Measurements from ENCODE around the gene C2orf69. TPM values are rescaled to one million over a fixed set of nuclear protein-coding genes. Genes with fewer than 3 reads are reported as not detected.

C2orf69 gene
- total and polyA plus RNA-seq, 2 of the 8 experiments (the other 6 are each of a cell fraction or from before 2014, with no cell fraction given): 3.9 to 32.0 TPM

GRCh38 chr2:199869227-199869541 lies 41.9 kb upstream of the C2orf69 start:
- H4K8ac ChIP-seq (ENCODE audit: extremely low read depth, insufficient read depth, low read length): no peak overlapping the region
- ChIA-PET POLR2A (ENCODE audit: partially characterized antibody) (interaction anchor here (1.9 kb wide), 1 partner anchor 42 kb away, joined by 7 read pairs; the partner anchor contains the start of gene C2orf69), CTCF (ENCODE audit: partially characterized antibody) (interaction anchor here (1.4 kb wide), 1 partner anchor 8 kb away, joined by 6 read pairs; no protein-coding TSS in a partner anchor)
- H2AK5ac ChIP-seq (ENCODE audit: low read depth, low read length): no peak overlapping the region
- H3K56ac ChIP-seq (replicated peaks; ENCODE audit: insufficient read length, low read depth, low read length): no peak overlapping the region
- TF ChIP-seq SRF (IDR thresholded peaks at IDR 0.05; ENCODE audit: low read depth, low read length) (no peak), TEAD4 (IDR thresholded peaks at IDR 0.05; ENCODE audit: low read depth, low read length) (peak; percentile 58; the same call in 1 of the 2 replicates), SAP30 (IDR thresholded peaks at IDR 0.05; ENCODE audit: insufficient read depth, insufficient replicate concordance, low read length) (no peak)
- H3K23ac ChIP-seq (ENCODE audit: insufficient read length): no peak overlapping the region
- H4K91ac ChIP-seq (replicated peaks; ENCODE audit: insufficient read length, low read length): peak overlapping the region; percentile 36
- H3K4ac ChIP-seq (replicated peaks; ENCODE audit: insufficient read length, low read depth, low read length): no peak overlapping the region
- H2BK20ac ChIP-seq (ENCODE audit: low read length): no peak overlapping the region
- H3K79me2 ChIP-seq (ENCODE audit: control insufficient read depth in 1 of 2, insufficient read depth in 2 of 2, low read length in 2 of 2): no peaks in the 10 kb centered on the region
- H3K79me1 ChIP-seq (ENCODE audit: low read depth, low read length): no peaks in the 10 kb centered on the region
- H3K23me2 ChIP-seq (ENCODE audit: low read depth, low read length): 0 out of 2 replicates have a peak, but pooled peaks cover 1% of the 10 kb centered on the region
- H2BK120ac ChIP-seq (replicated peaks; ENCODE audit: low read depth, low read length): no peak overlapping the region
- H2BK12ac ChIP-seq (ENCODE audit: low read depth, low read length): 0 out of 2 replicates have a peak overlapping the region, but pooled peaks have one; percentile 20
- 11% methylated on average over 1 of the region's 1 CpG; no CpG with 5 or more reads in 1 of the 2 experiments for WGBS, 2 experiments (ENCODE audit: extremely low coverage in 1 of 2, insufficient coverage in 1 of 2, insufficient read length in 1 of 2, insufficient replicate concordance in 2 of 2, low coverage in 1 of 2, low lambda C conversion rate in 2 of 2, missing lambda C conversion rate in 1 of 2)
- H2BK15ac ChIP-seq (ENCODE audit: low read length): no peak overlapping the region
- H3K9me3 ChIP-seq (ENCODE audit: insufficient read depth in 2 of 2, low read depth in 1 of 2, low read length in 1 of 2): peaks cover 4 to 7% of the 10 kb centered on the region in 2 experiments; a peak in 3 of 4 replicates
- FAIRE-seq (peak; percentile 69), DNase-seq (ENCODE audit: low read depth in 1 of 2, low spot score in 2 of 2) (no peak)
- H4K20me1 ChIP-seq (replicated peaks in 1 of 2; ENCODE audit: control insufficient read depth in 1 of 2, insufficient read depth in 2 of 2, low read length in 2 of 2): no peaks in the 10 kb centered on the region
- H4K5ac ChIP-seq (ENCODE audit: insufficient read length, low read depth, low read length): peak overlapping the region; percentile 100
- H3K9ac ChIP-seq (replicated peaks in 1 of 4; ENCODE audit: extremely low read depth in 1 of 4, low read depth in 3 of 4, low read length in 3 of 4): no peak overlapping the region
- peak overlapping the region; percentile 54 to 57 for H3K4me2 ChIP-seq (ENCODE audit: insufficient read depth in 1 of 2, low read depth in 2 of 2, low read length in 2 of 2)
- H3K4me1 ChIP-seq (replicated peaks in 1 of 4; ENCODE audit: control insufficient read depth in 3 of 4, insufficient read depth in 4 of 4, low read length in 3 of 4): peaks cover 0 to 18% (median 7%) of the 10 kb centered on the region in 4 experiments; a peak in 4 of 7 replicates
- H3K36me3 ChIP-seq (ENCODE audit: control insufficient read depth in 2 of 4, insufficient read depth in 4 of 4, low read length in 3 of 4): peaks cover 0 to 3% (median 0%) of the 10 kb centered on the region in 4 experiments; a peak in 1 of 8 replicates
- peak overlapping the region; percentile 64 for H3K27ac ChIP-seq (ENCODE audit: low read depth, low read length)
- H3K14ac ChIP-seq (ENCODE audit: insufficient read length): no peak overlapping the region
- H2BK5ac ChIP-seq (ENCODE audit: low read depth, low read length): peak overlapping the region; percentile 61; the same call in 1 of the 2 replicates
- H3K27me3 ChIP-seq (replicated peaks in 1 of 4; ENCODE audit: control insufficient read depth in 3 of 4, extremely low read depth in 1 of 4, insufficient read depth in 3 of 4, low read length in 3 of 4): no peaks in the 10 kb centered on the region
- no peak overlapping the region for H2AFZ ChIP-seq (ENCODE audit: low read length)
- peak overlapping the region; percentile 89; the same call in 1 of the 2 replicates for H3K18ac ChIP-seq (ENCODE audit: extremely low read depth, low read length)
- peak overlapping the region in 1 of 4 experiments; percentile 48; a peak in 2 of 8 replicates for H3K4me3 ChIP-seq (ENCODE audit: extremely low read depth in 1 of 4, insufficient read depth in 2 of 4, low read depth in 3 of 4, low read length in 4 of 4)

All from H1 (cell line).